ENCODE results near the gene NTRK3. TPM values are rescaled to one million over a fixed set of nuclear protein-coding genes. Genes with fewer than 3 reads are reported as not detected.

Gene NTRK3
- total RNA-seq, 1 donor from 2014 or later = not detected

DNA sequence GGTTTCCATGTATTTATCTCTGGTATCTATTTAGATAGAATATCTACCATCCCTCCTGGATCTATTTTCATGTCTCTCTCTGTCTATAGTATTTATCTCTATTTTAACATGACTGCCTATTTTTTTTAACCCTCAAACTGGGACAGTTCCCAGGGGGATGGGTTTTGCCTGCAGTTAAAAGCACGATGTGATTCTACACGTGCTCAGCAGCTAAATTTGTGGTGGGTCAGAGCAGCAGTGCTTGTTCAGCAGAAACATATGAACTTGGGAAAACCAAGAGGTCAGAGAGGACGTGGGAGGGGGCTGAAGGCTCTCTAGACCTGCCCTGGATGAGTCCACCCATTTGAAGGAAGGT, 189.2 kb downstream of the NTRK3 start:
- Mint-ChIP-seq H3K9me3 (ENCODE audit: low read depth) (no peaks in the 10 kb centered on the region), H3K27ac (no peak overlapping the region), H3K27me3 (peaks cover 5% of the 10 kb centered on the region), H3K36me3 (ENCODE audit: insufficient read depth) (no peaks in the 10 kb centered on the region), H3K4me3 (ENCODE audit: low read depth) (no peak overlapping the region), H3K4me1 (ENCODE audit: low read depth) (no peaks in the 10 kb centered on the region)
- no peak for DNase-seq (ENCODE audit: low spot score, unreplicated experiment)
- TF ChIP-seq, protein P1, sequence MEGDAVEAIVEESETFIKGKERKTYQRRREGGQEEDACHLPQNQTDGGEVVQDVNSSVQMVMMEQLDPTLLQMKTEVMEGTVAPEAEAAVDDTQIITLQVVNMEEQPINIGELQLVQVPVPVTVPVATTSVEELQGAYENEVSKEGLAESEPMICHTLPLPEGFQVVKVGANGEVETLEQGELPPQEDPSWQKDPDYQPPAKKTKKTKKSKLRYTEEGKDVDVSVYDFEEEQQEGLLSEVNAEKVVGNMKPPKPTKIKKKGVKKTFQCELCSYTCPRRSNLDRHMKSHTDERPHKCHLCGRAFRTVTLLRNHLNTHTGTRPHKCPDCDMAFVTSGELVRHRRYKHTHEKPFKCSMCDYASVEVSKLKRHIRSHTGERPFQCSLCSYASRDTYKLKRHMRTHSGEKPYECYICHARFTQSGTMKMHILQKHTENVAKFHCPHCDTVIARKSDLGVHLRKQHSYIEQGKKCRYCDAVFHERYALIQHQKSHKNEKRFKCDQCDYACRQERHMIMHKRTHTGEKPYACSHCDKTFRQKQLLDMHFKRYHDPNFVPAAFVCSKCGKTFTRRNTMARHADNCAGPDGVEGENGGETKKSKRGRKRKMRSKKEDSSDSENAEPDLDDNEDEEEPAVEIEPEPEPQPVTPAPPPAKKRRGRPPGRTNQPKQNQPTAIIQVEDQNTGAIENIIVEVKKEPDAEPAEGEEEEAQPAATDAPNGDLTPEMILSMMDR (IDR thresholded peaks at IDR 0.05; ENCODE audit: unreplicated experiment) = no peak

DNA sequence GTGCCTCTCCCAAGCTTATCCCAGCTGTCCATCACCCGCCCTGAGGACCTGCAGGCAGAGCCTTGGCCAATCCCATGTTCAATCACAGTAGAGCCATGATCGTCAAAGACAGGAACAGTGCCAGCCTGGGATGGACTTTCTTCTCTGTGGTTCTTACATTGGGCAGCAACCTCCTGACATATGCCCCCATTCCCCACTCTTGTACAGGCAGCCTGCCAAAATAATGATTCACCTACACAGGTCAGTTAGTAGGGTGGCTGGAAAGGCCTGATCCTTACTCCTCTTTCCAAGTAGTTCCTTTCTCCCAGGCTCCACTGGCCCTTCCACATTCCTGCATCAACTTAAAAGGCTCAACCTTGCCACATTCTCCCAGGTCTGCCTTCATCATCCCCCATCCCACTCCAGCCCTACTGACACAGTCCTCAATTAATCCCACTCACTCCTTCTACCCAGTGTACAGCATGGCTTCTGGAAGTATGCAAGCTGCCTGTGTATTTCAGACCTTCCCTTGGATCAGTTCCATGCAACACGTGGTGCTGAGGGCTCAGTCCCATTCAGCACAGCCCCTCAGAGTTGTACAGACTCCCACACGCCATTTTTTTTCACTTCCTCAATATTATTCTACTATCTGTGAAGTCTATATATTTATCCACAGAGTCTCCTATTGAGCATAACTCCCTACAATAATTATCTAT, 189.8 kb downstream of the NTRK3 start:
- H3K9me3 Mint-ChIP-seq (ENCODE audit: low read depth) = no peaks in the 10 kb centered on the region
- peaks cover 5% of the 10 kb centered on the region for H3K27me3 Mint-ChIP-seq
- no peak for DNase-seq (ENCODE audit: low spot score, unreplicated experiment)

DNA sequence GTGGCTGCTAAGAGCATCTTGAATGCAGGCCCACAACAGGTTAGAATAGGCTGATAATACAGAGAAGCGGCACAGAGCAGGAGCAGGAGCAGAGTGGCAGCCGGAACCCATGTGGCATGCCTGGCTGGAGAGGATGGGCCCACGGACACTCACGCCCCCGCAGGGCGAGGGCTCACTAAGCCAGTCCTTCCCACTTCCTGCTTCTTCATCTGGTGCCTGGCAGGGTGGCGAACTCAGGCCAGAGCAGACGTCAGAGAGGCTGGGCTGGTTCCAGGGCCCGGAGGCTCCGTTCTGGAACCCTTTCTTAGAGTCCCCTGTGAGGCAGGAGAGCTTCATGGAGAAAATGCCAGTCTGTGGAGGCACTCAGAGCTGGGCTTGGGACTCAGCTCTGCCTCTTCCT, 195.1 kb downstream of the NTRK3 start:
- no peak for DNase-seq (ENCODE audit: low spot score, unreplicated experiment)
- TF ChIP-seq, protein P1 (IDR thresholded peaks at IDR 0.05; ENCODE audit: unreplicated experiment) = no peak
- Mint-ChIP-seq H3K36me3 (ENCODE audit: insufficient read depth) (no peaks in the 10 kb centered on the region), H3K27me3 (no peaks in the 10 kb centered on the region), H3K27ac (no peak overlapping the region), H3K4me1 (ENCODE audit: low read depth) (no peaks in the 10 kb centered on the region), H3K4me3 (ENCODE audit: low read depth) (no peak overlapping the region), H3K9me3 (ENCODE audit: low read depth) (no peaks in the 10 kb centered on the region)

More for the DNA sequence above, 189.8 kb downstream of the NTRK3 start:
- no peaks in the 10 kb centered on the region for H3K4me1 Mint-ChIP-seq (ENCODE audit: low read depth)
- no peak overlapping the region for H3K4me3 Mint-ChIP-seq (ENCODE audit: low read depth)
- H3K27ac Mint-ChIP-seq = no peak overlapping the region
- TF ChIP-seq, protein P1 (IDR thresholded peaks at IDR 0.05; ENCODE audit: unreplicated experiment) = no peak
- H3K36me3 Mint-ChIP-seq (ENCODE audit: insufficient read depth) = no peaks in the 10 kb centered on the region

DNA sequence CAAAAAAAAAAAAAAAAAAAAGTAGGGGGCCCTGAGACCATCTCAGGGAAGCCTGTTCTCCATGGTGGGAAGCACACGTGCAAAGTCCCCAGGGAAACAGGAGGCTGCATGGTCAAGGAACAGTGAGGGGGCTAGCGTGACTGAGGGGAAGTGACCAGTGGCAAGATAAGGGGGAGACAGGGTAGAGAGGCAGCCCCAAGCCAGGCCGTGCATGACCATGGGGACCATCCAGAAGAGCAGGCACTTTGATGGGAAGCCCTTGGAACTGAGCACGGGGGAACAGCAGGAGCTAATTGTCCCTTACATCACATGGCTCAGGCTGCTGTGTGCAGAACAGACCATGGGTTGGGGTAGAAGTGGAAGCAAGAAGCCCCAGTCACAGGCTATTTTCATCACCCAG, 196.2 kb downstream of the NTRK3 start:
- no peaks in the 10 kb centered on the region for H3K9me3 Mint-ChIP-seq (ENCODE audit: low read depth)
- DNase-seq (ENCODE audit: low spot score, unreplicated experiment) = no peak
- TF ChIP-seq, protein P1 (IDR thresholded peaks at IDR 0.05; ENCODE audit: unreplicated experiment) = no peak
- no peak overlapping the region for H3K4me3 Mint-ChIP-seq (ENCODE audit: low read depth)
- H3K36me3 Mint-ChIP-seq (ENCODE audit: insufficient read depth) = no peaks in the 10 kb centered on the region
- H3K4me1 Mint-ChIP-seq (ENCODE audit: low read depth) = no peaks in the 10 kb centered on the region
- no peak overlapping the region for H3K27ac Mint-ChIP-seq
- H3K27me3 Mint-ChIP-seq = no peaks in the 10 kb centered on the region

DNA sequence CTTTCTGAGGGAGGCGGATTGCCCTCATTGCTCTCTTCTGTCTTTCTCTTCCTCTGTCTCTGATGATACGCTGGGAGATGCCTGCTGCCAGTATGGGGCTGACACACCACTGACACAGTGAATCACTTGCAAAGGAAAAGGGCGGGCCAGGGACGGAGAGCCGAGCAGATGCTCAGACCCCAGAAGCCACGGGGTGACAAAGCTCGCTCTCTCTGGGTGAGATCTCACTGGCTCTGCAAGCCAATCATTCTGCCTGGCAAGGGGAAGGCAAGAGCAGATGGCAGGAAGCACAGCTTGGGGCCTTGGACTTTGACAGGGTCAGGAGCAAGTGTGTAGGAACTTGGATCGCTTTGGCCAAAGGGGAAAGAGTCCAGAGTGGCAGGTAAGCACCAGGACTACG, 198.7 kb downstream of the NTRK3 start:
- no peaks in the 10 kb centered on the region for H3K36me3 Mint-ChIP-seq (ENCODE audit: insufficient read depth)
- no peak overlapping the region for H3K27ac Mint-ChIP-seq
- no peaks in the 10 kb centered on the region for H3K9me3 Mint-ChIP-seq (ENCODE audit: low read depth)
- no peaks in the 10 kb centered on the region for H3K4me1 Mint-ChIP-seq (ENCODE audit: low read depth)
- no peaks in the 10 kb centered on the region for H3K27me3 Mint-ChIP-seq
- no peak overlapping the region for H3K4me3 Mint-ChIP-seq (ENCODE audit: low read depth)
- TF ChIP-seq, protein P1 (IDR thresholded peaks at IDR 0.05; ENCODE audit: unreplicated experiment) = no peak
- no peak for DNase-seq (ENCODE audit: low spot score, unreplicated experiment)

All from progenitor cell of endocrine pancreas (in vitro differentiated cells).